ENCODE data around the gene SPOCD1.

The SPOCD1 gene

DNA sequence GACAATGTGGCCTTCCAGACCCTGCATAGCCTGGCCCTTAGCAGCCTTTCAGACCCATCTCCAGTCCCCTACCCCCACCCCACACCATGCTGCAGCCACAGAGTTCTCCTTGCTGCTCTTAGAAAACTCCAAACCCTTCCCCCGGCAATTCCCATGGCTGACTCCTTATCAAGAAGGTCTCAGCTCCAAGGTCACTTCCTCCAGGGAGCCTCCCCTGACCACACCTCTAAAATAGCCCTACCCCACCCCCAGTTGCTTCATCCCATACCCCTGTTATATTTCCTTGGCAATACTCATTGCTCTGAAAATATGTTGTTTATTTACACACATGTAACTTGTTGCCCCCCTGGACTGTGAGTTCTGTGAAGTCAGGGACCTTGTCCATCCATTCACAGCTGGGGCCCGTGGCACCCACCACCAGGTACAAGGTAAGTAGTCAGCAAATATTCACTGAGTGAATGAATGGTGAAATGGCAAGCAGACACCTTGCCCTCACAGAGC is 47.4 kb downstream of the SPOCD1 start:
- Mint-ChIP-seq H3K27me3 (peaks cover 3% of the 10 kb centered on the region), H3K36me3 (no peaks in the 10 kb centered on the region), H3K9me3 (ENCODE audit: low read depth) (no peaks in the 10 kb centered on the region)

GRCh38 chr1:31767225-31767624 is 48.6 kb downstream of the SPOCD1 start:
- Mint-ChIP-seq H3K9me3 (ENCODE audit: low read depth) (no peaks in the 10 kb centered on the region), H3K27me3 (peaks cover 2% of the 10 kb centered on the region), H3K4me1 (ENCODE audit: low read depth) (peaks cover 34% of the 10 kb centered on the region), H3K27ac (no peak overlapping the region), H3K4me3 (no peak overlapping the region), H3K36me3 (no peaks in the 10 kb centered on the region)

More for the DNA sequence above, 47.4 kb downstream of the SPOCD1 start:
- peaks cover 39% of the 10 kb centered on the region for H3K4me1 Mint-ChIP-seq (ENCODE audit: low read depth)
- peak overlapping the region; percentile 55 for H3K27ac Mint-ChIP-seq
- no peak overlapping the region for H3K4me3 Mint-ChIP-seq

DNA sequence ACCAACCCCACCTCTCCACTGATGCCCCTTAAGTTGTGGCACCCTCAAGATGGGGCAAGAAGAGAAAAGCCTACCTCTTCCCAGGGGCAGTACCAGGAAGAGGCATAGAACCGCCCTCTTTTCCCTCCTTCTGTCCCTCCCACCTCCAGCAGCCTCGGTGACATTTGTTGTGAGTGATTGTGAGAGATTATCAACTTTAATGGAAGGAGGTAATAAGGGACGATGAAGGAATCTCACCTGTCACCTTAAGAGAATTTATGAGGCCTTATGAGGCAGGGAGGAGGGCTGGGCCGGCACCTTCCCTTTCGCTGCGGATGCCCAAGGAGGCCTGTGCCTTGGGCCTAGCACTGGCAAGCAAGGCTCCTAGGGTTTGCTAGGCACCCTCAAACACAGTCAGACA is 50.3 kb downstream of the SPOCD1 start:
- H3K9me3 Mint-ChIP-seq (ENCODE audit: low read depth): no peaks in the 10 kb centered on the region

GRCh38 chr1:31765041-31765467 is 50.8 kb downstream of the SPOCD1 start:
- Mint-ChIP-seq H3K4me1 (ENCODE audit: low read depth) (peaks cover 26% of the 10 kb centered on the region), H3K9me3 (ENCODE audit: low read depth) (no peaks in the 10 kb centered on the region), H3K27me3 (peaks cover 2% of the 10 kb centered on the region), H3K27ac (no peak overlapping the region), H3K36me3 (no peaks in the 10 kb centered on the region), H3K4me3 (peak overlapping the region; percentile 87)

More for the DNA sequence above, 50.3 kb downstream of the SPOCD1 start:
- peaks cover 2% of the 10 kb centered on the region for H3K27me3 Mint-ChIP-seq
- peaks cover 26% of the 10 kb centered on the region for H3K4me1 Mint-ChIP-seq (ENCODE audit: low read depth)
- H3K4me3 Mint-ChIP-seq: no peak overlapping the region
- H3K36me3 Mint-ChIP-seq: no peaks in the 10 kb centered on the region
- H3K27ac Mint-ChIP-seq: no peak overlapping the region

GRCh38 chr1:31764312-31765040 is 51.3 kb downstream of the SPOCD1 start, which contains the start of gene ADGRB2:
Gene ADGRB2 (minus strand): TSS chr1:31764340. CDS start chr1:31757221, 7,119 bp downstream.
- Mint-ChIP-seq H3K27me3 (peaks cover 2% of the 10 kb centered on the region), H3K9me3 (ENCODE audit: low read depth) (no peaks in the 10 kb centered on the region)

DNA sequence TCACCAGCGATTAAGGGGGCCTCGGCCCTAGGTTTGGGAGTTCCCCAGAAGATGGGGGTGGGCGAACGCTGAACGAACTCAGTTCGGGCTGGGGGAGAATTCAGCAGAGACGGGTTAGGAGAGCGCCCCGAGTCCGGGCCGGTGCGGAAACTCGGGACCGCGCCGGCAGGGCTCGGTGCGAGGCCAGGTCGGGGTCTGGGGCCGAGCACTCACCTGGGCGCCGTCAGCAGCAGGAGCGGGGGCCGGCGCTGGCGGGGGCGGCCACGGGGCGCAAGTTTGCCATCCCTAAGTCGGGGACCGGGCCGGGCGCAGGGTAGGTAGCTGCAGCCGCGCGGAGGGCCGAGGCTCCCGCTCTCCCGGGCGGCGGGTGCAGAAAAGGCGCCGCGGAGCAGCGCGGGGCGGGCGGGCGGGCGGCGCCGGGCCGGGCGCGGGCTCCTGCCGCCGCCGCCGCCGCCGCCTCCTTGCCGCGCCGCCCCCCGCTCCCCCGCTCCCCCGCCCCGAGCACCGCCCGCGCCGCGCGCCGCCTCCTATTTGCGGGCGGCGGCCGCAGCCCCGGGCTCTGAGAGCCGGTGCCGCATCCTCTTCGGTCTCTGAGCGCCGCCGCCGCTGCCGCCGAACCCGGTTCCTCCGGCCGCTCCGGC is 52.0 kb downstream of the SPOCD1 start:
- no peaks in the 10 kb centered on the region for H3K9me3 Mint-ChIP-seq (ENCODE audit: low read depth)
- H3K27ac Mint-ChIP-seq: no peak overlapping the region
- H3K27me3 Mint-ChIP-seq: peaks cover 2% of the 10 kb centered on the region
- H3K4me1 Mint-ChIP-seq (ENCODE audit: low read depth): peaks cover 21% of the 10 kb centered on the region
- no peaks in the 10 kb centered on the region for H3K36me3 Mint-ChIP-seq
- peak overlapping the region; percentile 81 for H3K4me3 Mint-ChIP-seq

More at GRCh38 chr1:31764312-31765040, 51.3 kb downstream of the SPOCD1 start, which contains the start of gene ADGRB2:
- Mint-ChIP-seq H3K4me1 (ENCODE audit: low read depth) (peaks cover 28% of the 10 kb centered on the region), H3K27ac (no peak within 1 kb of the TSS), H3K36me3 (no peaks in the 10 kb centered on the region), H3K4me3 (peak within 1 kb of the TSS; percentile 87)

DNA sequence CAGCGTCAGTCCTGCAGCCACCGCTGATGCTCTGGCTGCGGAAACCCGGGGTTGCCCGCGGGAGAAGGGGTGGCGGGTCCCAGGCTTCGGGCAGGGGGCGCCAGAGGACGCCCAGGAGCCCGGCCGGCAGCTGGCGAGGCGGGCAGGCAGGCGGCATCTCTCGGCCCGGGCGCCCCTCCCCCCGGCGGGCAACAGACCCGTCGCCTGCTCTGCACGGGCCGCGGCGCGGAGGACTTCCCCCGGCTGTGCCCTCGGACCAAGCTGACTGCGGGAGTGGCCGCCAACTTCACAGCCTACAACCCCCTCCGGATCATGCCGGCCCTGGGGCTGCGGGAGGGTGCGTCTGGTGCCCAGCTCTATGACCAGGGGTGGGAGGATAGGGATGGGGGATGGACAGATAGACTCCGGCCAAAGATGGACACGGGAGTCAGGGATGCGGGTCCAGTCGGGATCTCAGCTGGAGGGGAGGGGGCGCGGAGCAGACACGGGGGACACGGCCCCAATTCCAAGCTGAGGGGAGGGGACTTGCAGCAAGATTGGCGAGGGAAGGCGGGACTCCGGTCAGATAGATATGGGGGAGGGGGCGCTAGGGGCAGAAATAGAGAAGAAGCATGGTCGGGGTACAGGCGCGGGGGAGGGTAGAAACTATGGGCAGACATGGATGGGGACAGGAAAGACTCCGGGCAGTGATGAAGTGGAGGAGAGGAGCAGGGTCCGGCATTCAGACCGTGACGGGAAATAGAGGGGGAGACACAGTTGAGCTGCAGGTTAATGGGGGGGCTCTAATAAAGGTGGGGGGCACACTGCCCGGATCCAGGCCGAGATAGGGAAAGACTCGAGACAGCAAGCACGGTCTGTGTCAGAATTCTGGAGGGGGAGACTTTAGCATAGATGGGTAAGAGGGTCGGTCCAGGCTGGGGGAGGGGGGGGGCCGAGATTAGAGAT is 52.8 kb downstream of the SPOCD1 start:
- H3K27ac Mint-ChIP-seq: no peak overlapping the region
- no peaks in the 10 kb centered on the region for H3K36me3 Mint-ChIP-seq
- H3K4me3 Mint-ChIP-seq: peak overlapping the region; percentile 81
- peaks cover 2% of the 10 kb centered on the region for H3K27me3 Mint-ChIP-seq
- peaks cover 19% of the 10 kb centered on the region for H3K4me1 Mint-ChIP-seq (ENCODE audit: low read depth)
- H3K9me3 Mint-ChIP-seq (ENCODE audit: low read depth): no peaks in the 10 kb centered on the region

GRCh38 chr1:31762323-31762722 is 53.5 kb downstream of the SPOCD1 start:
- Mint-ChIP-seq H3K9me3 (ENCODE audit: low read depth) (no peaks in the 10 kb centered on the region), H3K4me3 (peak overlapping the region; percentile 54), H3K27me3 (peaks cover 2% of the 10 kb centered on the region), H3K27ac (no peak overlapping the region), H3K36me3 (no peaks in the 10 kb centered on the region), H3K4me1 (ENCODE audit: low read depth) (peaks cover 19% of the 10 kb centered on the region)

DNA sequence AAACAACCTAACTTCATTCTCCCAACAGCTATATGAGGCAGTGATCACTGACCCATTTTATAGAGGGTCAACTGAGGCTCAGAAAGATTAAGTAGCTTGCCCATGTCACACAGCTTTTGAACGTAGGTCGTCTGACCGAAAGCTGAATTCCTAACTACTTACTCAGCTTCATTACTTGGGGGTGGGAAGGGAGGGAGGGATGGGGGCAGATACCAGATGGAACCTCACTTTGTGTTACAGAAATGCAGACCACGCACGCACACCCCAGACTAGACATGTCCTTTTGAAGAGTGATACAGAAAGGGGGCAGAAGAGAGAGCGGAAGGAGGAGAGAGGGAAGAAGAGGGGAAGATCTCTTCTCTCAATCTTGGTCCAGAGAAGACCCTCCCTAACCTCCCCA is 53.9 kb downstream of the SPOCD1 start:
- Mint-ChIP-seq H3K27me3 (peaks cover 2% of the 10 kb centered on the region), H3K4me3 (peak overlapping the region; percentile 54), H3K9me3 (ENCODE audit: low read depth) (no peaks in the 10 kb centered on the region)

GRCh38 chr1:31760471-31761470 is 55.1 kb downstream of the SPOCD1 start:
- Mint-ChIP-seq H3K4me1 (ENCODE audit: low read depth) (peaks cover 19% of the 10 kb centered on the region), H3K36me3 (no peaks in the 10 kb centered on the region), H3K27ac (no peak overlapping the region), H3K4me3 (peak overlapping the region; percentile 67), H3K9me3 (ENCODE audit: low read depth) (no peaks in the 10 kb centered on the region), H3K27me3 (peaks cover 2% of the 10 kb centered on the region)

More for the DNA sequence above, 53.9 kb downstream of the SPOCD1 start:
- no peaks in the 10 kb centered on the region for H3K36me3 Mint-ChIP-seq
- no peak overlapping the region for H3K27ac Mint-ChIP-seq
- H3K4me1 Mint-ChIP-seq (ENCODE audit: low read depth): peaks cover 19% of the 10 kb centered on the region

DNA sequence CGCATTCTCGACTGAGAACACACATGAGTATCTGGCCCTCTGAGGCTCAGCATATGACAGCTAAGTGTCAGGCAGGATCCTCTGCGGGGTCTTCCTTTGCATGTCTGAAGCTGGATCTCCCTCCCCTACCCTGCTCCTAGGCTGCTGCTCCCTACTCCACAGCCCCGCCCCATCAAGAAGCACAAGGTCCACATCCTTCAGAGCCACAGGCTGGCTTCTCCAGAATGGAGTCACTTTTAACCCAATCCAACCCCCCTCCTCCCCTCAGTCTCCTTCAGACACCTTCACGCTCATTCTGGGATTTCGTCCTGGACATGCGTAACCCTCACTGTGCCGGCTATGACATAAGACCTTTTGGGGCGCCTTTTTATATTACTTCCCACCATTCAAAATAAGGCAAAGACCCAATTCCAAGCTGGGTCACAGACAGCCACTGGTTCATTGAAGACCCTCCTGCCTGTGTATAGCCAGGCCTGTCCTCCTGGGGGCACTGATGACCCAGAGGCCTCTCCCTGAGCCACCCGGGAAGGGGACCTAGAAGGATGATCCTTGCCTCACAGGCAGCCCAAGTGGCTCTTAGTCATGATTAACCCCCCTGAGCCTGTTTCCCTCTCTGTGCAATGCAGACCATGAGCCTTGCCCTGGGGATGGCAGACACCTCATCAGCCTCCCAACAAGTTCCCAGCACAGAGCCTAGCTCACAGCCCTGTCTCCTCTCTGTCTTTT is 56.4 kb downstream of the SPOCD1 start:
- Mint-ChIP-seq H3K36me3 (no peaks in the 10 kb centered on the region), H3K9me3 (ENCODE audit: low read depth) (no peaks in the 10 kb centered on the region), H3K4me3 (peak overlapping the region; percentile 67), H3K4me1 (ENCODE audit: low read depth) (peaks cover 16% of the 10 kb centered on the region), H3K27ac (no peak overlapping the region), H3K27me3 (no peaks in the 10 kb centered on the region)

DNA sequence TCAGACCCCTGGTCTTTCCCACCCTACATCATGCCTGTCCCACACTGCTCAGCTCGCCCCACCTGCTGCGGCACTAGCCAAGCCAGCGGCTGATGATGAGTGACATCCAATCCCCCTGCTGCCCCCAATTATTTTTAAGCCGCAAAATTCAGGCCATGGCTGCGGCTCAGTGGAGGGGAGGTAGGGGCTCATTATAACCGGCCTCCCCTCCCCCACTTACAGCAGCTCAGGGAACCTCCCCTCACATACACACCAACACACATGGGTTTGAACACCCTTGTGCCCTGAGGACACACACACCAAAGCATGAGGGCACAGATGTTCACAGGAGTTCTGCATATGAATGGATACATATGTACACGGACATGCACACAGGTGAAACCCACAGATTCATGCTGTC is 57.0 kb downstream of the SPOCD1 start:
- Mint-ChIP-seq H3K4me1 (ENCODE audit: low read depth) (peaks cover 16% of the 10 kb centered on the region), H3K36me3 (no peaks in the 10 kb centered on the region), H3K9me3 (ENCODE audit: low read depth) (no peaks in the 10 kb centered on the region), H3K27me3 (no peaks in the 10 kb centered on the region), H3K27ac (no peak overlapping the region), H3K4me3 (no peak overlapping the region)

GRCh38 chr1:31757989-31758388 is 57.8 kb downstream of the SPOCD1 start:
- no peak overlapping the region for H3K4me3 Mint-ChIP-seq
- no peaks in the 10 kb centered on the region for H3K27me3 Mint-ChIP-seq
- no peak overlapping the region for H3K27ac Mint-ChIP-seq
- peaks cover 13% of the 10 kb centered on the region for H3K4me1 Mint-ChIP-seq (ENCODE audit: low read depth)
- no peaks in the 10 kb centered on the region for H3K9me3 Mint-ChIP-seq (ENCODE audit: low read depth)
- H3K36me3 Mint-ChIP-seq: no peaks in the 10 kb centered on the region
